Duodenal mucosa (tissue), 2 donors: ENCODE results near the gene ATP5MC2.

Experiments used
- H3K27ac ChIP-seq: one replicate; pipeline ENCODE4 v1.7.0; 2013; ENCODE audit warnings: low read depth, low read length
- H3K27me3 ChIP-seq, 2 donors: one replicate each; pipeline ENCODE4 v1.7.0; 2013; ENCODE audit warnings: low read length in 2 of 2, control low read depth in 1 of 2; ENCODE audit not compliant: insufficient read depth in 2 of 2, control insufficient read depth in 1 of 2
- H3K36me3 ChIP-seq, 2 donors: one replicate each; pipeline ENCODE4 v1.7.0; 2013; ENCODE audit warnings: low read length in 2 of 2, control low read depth in 1 of 2; ENCODE audit not compliant: insufficient read depth in 2 of 2, control insufficient read depth in 1 of 2
- H3K4me1 ChIP-seq, 2 donors: one replicate each; pipeline ENCODE4 v1.7.0; 2013; ENCODE audit warnings: low read length in 2 of 2, control low read depth in 1 of 2; ENCODE audit not compliant: insufficient read depth in 2 of 2, control insufficient read depth in 1 of 2
- H3K4me3 ChIP-seq, 2 donors: one replicate each; pipeline ENCODE4 v1.7.0; 2013; ENCODE audit warnings: low read length in 2 of 2, low read depth in 1 of 2
- H3K9ac ChIP-seq, 2 donors: one replicate each; pipeline ENCODE4 v1.7.0; 2013; ENCODE audit warnings: low read length in 2 of 2, low read depth in 1 of 2
- H3K9me3 ChIP-seq, 2 donors: one replicate each; pipeline ENCODE4 v1.7.0; 2013; ENCODE audit warnings: low read length in 2 of 2, control low read depth in 1 of 2; ENCODE audit not compliant: control insufficient read depth in 1 of 2

The ATP5MC2 gene

GRCh38 chr12:53709671-53710070 is 33.8 kb upstream of the ATP5MC2 start:
- H3K4me3 ChIP-seq, result no peak overlapping the region
- no peaks in the 10 kb centered on the region for H3K9me3 ChIP-seq
- H3K27ac ChIP-seq, result no peak overlapping the region
- peaks cover 4 to 34% of the 10 kb centered on the region in 2 donors for H3K36me3 ChIP-seq
- H3K4me1 ChIP-seq, result no peaks in the 10 kb centered on the region
- no peak overlapping the region for H3K9ac ChIP-seq
- H3K27me3 ChIP-seq, result peaks cover 12 to 16% of the 10 kb centered on the region in 2 donors

GRCh38 chr12:53706080-53706479 is 30.2 kb upstream of the ATP5MC2 start:
- H3K27ac ChIP-seq, result no peak overlapping the region
- peaks cover 29 to 38% of the 10 kb centered on the region in 2 donors for H3K27me3 ChIP-seq
- H3K9ac ChIP-seq, result no peak overlapping the region
- no peak overlapping the region for H3K4me3 ChIP-seq
- no peaks in the 10 kb centered on the region for H3K9me3 ChIP-seq
- no peaks in the 10 kb centered on the region for H3K4me1 ChIP-seq
- H3K36me3 ChIP-seq, result no peaks in the 10 kb centered on the region

- no peak overlapping the region for H3K9ac ChIP-seq
- no peaks in the 10 kb centered on the region for H3K4me1 ChIP-seq
- H3K9me3 ChIP-seq, result no peaks in the 10 kb centered on the region
- no peak overlapping the region for H3K4me3 ChIP-seq
- no peak overlapping the region for H3K27ac ChIP-seq
- H3K36me3 ChIP-seq, result no peaks in the 10 kb centered on the region
- H3K27me3 ChIP-seq, result peaks cover 39 to 56% of the 10 kb centered on the region in 2 donors
Measured at GRCh38 chr12:53703756-53704155, 27.9 kb upstream of the ATP5MC2 start.

- no peaks in the 10 kb centered on the region for H3K9me3 ChIP-seq
- H3K36me3 ChIP-seq, result no peaks in the 10 kb centered on the region
- no peak overlapping the region for H3K4me3 ChIP-seq
- peaks cover 53 to 66% of the 10 kb centered on the region in 2 donors for H3K27me3 ChIP-seq
- no peak overlapping the region for H3K27ac ChIP-seq
- H3K9ac ChIP-seq, result no peak overlapping the region
- peaks cover 1 to 4% of the 10 kb centered on the region in 2 donors for H3K4me1 ChIP-seq
Measured at GRCh38 chr12:53701518-53702264, 25.8 kb upstream of the ATP5MC2 start.

GRCh38 chr12:53700567-53700966 is 24.7 kb upstream of the ATP5MC2 start:
- H3K9ac ChIP-seq, result no peak overlapping the region
- peaks cover 8 to 9% of the 10 kb centered on the region in 2 donors for H3K4me1 ChIP-seq
- H3K27me3 ChIP-seq, result peaks cover 57 to 72% of the 10 kb centered on the region in 2 donors
- H3K9me3 ChIP-seq, result no peaks in the 10 kb centered on the region
- no peak overlapping the region for H3K27ac ChIP-seq
- no peaks in the 10 kb centered on the region for H3K36me3 ChIP-seq
- H3K4me3 ChIP-seq, result no peak overlapping the region

GRCh38 chr12:53699678-53700025 is 23.8 kb upstream of the ATP5MC2 start:
- H3K27ac ChIP-seq, result no peak overlapping the region
- H3K36me3 ChIP-seq, result no peaks in the 10 kb centered on the region
- no peak overlapping the region for H3K4me3 ChIP-seq
- H3K4me1 ChIP-seq, result peaks cover 9 to 13% of the 10 kb centered on the region in 2 donors
- no peaks in the 10 kb centered on the region for H3K9me3 ChIP-seq
- H3K27me3 ChIP-seq, result peaks cover 63 to 79% of the 10 kb centered on the region in 2 donors
- H3K9ac ChIP-seq, result no peak overlapping the region

- Histone ChIP-seq H3K27ac (no peak overlapping the region), H3K9me3 (no peaks in the 10 kb centered on the region), H3K27me3 (peaks cover 65 to 83% of the 10 kb centered on the region in 2 donors), H3K36me3 (no peaks in the 10 kb centered on the region), H3K4me3 (no peak overlapping the region), H3K9ac (no peak overlapping the region), H3K4me1 (peaks cover 9 to 13% of the 10 kb centered on the region in 2 donors)
Measured at GRCh38 chr12:53698948-53699677, 23.2 kb upstream of the ATP5MC2 start.

- Histone ChIP-seq H3K36me3 (no peaks in the 10 kb centered on the region), H3K27ac (no peak overlapping the region), H3K9me3 (no peaks in the 10 kb centered on the region), H3K4me3 (peak overlapping the region; percentile 56 to 64), H3K9ac (peak overlapping the region; percentile 23 to 39), H3K4me1 (peaks cover 9 to 13% of the 10 kb centered on the region in 2 donors), H3K27me3 (peaks cover 58 to 77% of the 10 kb centered on the region in 2 donors)
Measured at GRCh38 chr12:53696655-53697331, 20.9 kb upstream of the ATP5MC2 start.

GRCh38 chr12:53696285-53696654 is 20.4 kb upstream of the ATP5MC2 start:
- Histone ChIP-seq H3K36me3 (no peaks in the 10 kb centered on the region), H3K27ac (no peak overlapping the region), H3K9ac (peak overlapping the region; percentile 23 to 39), H3K27me3 (peaks cover 58 to 73% of the 10 kb centered on the region in 2 donors), H3K4me3 (peak overlapping the region; percentile 56 to 64), H3K4me1 (peaks cover 9 to 13% of the 10 kb centered on the region in 2 donors), H3K9me3 (no peaks in the 10 kb centered on the region)
